M059J (cell line): ENCODE measurements around the gene TMEM190. TPM values are rescaled to one million over a fixed set of nuclear protein-coding genes. Genes with fewer than 3 reads are reported as not detected.
"Not testable (repeated sequence)": the region's sequence is repeated elsewhere in the genome, so short reads cannot be mapped to it uniquely, and the experiment has no call there.

Experiments used
- DNase-seq: peaks from one replicate; pipeline ENCODE4 v3.0.0-alpha.2; 2012; ENCODE audit warnings: low read depth
- total RNA-seq: library from RNA; depleted of rRNA; stranded (reverse); fragments of >200 nt; shearing (Covaris generic); gene quantifications from 2 replicates; pipeline ENCODE4 v1.2.3, GENCODE V29; 2014

The TMEM190 gene
- total RNA-seq, 1 experiment from 2014 or later: 0.22 TPM

DNA sequence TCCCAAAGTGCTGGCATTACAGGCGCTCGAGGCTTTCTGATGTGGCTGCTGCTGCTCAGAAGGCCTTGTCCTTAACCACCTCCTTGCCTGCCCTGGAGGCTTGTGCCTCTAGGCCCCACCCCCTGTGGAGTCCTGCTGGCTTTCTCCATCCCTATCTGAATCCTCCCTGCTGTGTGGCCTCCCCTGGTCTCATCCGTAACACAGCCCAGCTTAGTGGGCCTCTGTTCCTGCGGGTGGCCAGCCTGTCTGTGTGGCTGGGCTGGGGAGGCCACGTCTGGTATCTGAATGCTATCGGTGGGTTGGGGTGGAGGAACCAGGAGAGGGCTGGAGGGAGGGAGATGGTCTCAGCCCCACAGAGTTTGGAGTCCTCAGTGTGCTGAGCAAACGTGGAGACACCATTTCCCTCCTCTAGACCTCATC is 13.8 kb downstream of the TMEM190 start:
- DNase-seq: no peak

DNA sequence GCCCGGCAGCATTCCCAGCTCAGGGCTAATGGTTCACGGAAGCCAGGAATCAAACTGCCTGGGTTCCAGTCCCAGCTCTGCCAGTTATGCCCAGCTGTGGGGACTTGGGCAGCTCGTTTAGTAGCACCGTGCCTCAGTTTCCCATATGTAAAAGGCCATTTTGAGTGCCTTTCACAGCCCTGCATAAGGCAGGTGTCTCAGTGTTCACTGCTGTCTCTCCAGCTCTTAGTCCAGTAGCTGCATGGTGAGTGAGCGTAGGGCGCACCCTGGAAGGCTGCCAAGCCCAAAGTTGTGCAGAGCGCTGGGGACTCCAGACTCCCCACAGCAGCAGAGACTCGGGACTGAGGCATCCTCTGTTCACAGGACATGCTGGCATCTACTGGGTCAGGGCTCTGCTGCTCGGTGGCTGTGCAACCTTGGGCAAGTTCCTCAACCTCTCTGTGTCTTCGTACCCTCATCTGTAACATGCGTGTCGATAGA is 14.6 kb downstream of the TMEM190 start:
- DNase-seq: no peak

DNA sequence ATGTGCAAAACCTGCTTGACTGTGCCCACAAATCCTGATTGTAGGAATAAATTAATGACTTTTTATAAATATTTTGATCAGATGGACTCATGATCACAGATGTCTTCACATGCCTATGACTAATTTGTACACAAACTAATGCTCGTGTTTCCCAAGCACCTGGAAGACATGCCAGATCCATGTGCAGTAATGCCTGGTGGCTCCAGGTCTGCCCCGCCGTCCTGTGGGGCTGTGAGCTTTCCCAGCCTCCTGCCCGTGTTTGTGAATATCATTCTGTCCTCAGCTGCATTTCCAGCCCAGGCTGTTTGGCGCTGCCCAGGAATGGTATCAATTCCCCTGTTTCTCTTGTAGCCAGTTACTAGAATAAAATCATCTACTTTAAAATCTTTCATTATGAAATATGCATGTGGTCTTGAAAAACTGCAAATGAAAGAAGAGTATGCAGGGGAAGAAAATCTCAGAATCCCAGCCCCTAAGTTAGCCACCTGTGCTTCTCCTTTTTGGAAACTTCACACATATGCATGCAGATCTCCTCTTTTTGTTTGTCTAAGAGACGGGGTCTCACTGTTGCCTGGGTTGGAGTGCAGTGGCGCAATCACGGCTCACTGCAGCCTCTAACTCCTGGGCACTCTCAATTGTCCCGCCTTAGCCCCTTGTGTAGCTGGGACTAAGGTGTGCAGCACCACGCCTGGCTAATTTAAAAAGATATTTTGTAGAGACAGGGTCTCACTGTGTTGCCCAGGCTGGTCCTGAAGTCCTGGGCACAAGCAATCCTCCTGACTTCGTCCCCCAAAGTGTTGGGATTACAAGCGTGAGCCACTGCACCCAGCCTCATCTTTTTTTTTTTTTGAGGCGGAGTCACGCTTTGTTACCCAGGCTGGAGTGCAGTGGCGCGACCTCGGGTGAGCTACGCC is 15.3 kb downstream of the TMEM190 start:
- no peak for DNase-seq

DNA sequence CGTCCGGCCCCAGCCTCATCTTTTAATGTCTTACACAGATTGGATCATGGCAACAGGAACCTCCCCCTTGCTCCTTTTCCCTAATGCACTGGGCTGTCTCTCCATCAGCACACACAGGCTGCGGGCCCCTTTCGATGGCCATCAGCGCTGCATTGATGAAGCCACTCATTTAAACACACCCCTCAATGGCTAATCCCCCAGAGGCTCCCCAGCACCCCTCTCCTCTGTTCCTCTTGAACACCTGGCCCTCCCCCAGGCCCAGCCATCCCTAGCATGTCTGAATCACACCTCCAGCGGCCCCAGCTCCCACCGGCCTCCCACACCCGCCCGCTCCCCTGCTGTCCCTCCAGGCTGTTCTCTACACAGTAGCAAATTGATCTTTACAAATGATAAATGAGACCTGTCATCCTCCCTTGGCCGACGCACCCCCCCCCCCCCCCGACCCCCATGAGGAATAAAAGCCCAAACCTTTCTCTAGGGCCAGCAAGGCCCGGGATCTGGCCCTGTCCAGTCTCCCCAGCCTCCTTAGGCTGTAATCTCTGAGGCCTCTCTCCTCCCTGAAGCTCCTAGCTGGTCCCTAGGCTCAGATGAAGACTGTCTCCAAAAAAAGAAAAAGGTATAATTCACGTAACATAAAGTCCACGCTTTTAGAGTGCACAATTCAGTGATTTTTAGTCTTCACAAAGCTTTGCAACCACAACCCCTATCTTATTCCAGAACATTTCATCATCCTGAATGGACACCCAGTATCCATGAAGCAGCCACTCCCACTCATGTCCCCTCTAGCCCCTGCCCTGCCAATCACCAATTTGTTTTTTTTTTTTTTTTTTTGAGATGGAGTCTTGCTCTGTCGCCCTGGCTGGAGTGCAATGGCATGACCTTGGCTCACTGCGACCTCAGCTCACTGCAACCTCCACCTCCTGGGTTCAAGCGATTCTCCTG is 16.5 kb downstream of the TMEM190 start:
- DNase-seq: no peak

DNA sequence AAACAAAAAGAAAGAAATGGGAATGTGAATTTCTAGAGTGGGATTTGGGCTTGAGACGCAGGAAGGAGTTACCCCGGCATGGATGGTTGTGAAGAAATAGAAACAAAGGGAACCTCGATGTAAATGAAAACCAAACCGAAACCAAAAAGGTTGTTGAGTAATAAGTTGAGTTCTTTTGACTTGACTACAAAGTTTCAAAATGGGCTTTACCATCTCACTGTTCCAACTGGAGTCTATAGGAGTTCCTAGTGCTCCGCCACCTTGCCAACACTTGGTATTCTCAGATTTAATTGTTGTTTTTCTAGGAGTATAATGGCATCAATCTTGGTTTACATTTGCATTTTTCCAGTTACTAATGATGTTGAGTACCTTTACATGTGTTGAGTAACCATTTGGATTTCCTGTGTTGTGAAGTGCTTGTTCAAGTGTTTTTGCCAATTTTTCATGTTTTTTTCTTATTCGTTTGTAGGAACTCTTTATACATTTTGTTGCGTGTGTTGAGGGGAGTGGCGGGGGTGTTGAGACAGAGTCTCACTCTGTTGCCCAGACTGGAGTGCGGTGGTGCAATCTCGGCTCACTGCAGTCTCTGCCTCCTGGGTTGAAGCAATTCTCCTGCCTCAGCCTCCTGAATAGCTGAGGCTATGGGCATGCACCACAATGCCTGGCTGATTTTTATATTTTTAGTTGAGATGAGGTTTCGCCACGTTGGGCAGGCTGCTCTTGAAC is 21.7 kb downstream of the TMEM190 start:
- DNase-seq: no peak

DNA sequence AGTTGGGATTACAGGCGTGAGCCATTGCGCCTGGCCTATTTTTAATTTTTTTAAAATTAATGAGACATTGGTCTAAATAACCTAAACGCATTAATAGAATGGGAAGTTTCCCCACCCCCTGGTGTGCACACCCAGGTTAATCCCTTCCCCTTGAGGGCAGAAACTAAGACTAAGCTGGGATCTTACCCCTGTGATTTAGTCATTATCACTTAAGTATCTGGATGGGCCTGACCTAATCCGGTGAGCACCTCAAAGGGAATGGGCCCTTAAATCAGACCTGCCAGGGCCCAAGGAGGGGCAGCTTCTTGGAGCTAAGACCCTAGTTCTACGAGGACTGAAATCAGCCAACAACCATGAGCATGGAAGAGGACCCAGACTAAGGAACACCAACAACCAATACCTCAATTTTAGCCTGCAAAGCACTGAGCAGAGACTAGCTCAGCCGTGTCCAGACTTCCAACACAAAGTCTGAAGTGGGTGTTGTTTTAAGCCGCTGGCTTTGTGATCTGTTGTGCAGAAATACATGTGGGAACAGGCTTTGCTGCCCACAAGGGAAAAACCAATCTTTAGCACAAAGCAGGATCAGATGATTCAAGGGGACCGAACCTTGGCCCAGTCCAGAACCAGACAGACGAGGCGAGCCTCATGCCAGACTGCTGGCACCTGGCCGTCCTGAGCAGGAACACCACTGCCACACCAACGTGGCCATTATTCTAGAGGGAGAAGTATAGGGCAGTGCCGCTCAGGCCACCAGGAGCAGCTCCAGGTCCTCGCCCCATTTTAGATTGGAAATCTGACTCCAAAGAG is 23.9 kb downstream of the TMEM190 start:
- peak; percentile 27 for DNase-seq

DNA sequence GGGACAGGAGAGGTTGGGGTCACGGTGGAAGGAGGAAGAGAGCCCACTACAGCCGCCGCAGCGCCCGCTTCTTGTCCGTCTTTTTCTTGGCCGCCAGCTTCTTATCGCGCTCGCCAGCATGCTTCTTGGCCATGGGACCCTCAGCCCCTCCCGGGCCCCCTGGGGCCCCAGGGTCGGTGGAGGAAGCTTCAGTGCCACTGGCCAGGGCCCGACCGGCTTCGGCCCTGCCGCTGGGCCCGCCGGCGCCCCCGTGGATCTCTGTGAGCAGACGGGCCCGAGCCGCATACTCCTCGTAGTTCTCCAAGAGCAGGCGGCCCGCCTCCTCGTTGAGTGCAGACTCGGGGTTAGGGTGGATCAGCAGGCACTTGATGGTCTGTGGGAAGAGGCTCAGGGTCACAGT is 24.8 kb downstream of the TMEM190 start:
- DNase-seq: not testable (repeated sequence)

DNA sequence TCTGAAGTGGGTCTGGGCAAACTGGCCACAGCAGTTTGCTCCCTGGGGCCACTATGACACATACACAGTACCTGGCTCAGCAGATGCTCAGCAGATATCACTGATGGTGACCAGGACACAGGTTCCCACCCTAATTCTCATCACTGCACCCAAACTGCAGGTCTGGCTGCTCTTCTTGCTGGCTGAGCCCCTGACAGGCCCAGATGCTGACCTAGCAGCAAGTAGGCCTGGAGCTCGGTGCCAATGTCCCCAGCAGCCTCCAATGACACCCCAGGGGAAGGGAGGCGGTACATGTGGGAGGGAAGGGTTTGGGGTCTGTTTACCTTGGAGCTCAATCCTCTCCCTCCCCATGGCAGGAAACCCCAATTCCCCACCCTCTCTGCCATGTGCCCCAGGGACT is 25.9 kb downstream of the TMEM190 start:
- no peak for DNase-seq

DNA sequence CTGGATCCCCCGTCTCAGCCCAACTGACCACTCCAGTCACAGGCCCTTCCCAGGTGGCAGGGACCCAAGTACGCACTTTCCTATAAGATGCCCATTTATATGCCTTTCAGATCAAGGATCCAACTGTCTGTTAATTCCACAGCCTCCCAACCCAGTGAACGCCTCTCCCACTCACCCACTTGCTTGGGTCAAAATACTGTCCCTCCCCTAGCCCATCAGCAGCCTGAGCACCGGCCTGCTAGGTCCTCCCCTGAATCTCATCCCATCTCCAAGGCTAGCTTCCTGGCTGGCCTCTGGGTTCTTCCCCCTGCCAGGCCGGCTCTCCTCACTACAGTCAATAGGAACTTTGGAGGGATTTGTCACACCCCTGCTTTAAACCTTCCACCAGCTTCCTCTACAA is 29.0 kb downstream of the TMEM190 start:
- DNase-seq: no peak

DNA sequence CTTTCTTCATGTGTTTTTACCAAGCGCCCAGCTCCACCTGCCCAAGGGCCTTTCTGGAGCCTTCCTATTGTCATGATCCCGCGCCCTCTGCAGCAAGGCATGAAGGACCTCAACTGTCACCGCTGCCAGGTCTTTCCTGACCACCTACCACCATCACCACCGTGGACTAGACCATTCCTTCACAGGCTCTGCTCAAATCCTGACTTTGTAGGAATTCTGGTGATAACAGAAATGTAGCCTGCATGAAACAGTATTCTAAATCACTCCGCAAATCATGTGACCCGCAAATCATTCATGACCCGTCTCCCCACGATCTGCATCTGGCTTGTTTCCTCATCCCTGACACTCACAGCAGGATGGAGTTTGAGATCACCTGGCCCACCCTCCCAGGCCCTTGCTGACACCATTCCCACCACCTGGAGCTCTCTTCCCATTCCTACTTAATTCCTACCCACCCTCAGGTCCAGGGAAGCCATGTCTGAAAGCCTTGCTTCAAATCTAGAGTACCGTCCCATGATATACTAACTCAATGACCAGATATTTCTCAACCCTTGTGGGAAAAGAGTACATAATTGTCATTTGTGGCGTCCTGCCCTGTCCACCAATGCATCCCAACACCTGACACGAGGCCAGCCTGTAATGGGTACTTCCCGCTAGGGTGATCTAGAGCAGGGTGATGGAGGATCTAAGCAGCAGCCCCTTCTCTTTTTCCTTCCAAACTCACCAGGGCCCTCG is 29.6 kb downstream of the TMEM190 start:
- no peak for DNase-seq

DNA sequence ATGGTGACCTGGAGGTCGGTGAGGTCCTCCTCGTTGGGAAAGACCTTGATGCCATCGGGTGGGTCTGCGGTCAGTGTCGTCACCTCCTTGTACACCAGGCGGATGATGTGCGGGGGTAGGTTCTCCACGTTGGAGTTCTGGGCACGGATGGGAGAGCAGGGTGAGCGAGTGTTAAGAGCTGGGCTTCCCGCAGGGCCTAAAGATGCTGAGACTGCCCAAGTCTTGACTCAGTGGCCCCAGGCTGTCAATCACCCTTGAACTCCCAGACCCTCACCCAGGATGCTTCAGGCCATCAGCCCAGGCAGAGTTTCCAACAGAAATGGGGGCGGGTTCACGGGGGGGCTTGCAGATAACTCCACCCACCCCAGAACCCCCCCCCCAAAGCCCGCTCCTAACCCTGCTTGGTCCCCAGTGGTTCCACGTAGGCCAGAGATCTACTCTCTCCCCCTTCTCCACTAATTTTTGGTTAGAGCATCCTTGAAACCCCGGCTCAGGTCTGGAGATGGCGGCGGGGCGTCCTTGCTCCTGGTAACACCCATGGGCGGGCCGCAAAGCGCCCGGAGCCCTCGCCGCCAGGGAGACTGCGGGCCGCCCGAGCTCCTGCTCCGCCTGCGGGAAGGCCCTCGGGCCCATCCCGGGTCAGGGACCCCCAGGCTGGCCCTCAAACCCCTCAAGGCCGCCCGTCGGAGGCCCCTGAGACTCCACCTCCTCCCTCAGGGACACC is 30.4 kb downstream of the TMEM190 start:
- DNase-seq: peak; percentile 33

DNA sequence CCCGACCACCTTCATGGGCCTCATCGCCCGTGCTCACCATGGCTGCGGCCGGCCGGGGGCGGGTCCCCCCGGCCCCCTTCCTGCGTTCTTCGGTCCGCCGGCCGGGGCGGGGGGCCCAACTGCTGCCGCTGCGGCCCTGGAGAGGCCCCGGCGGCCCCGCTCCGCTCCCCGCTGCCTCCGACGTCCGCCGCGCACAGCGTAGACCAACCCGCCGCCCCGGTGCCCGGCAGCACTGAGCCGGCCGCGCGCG is 30.8 kb downstream of the TMEM190 start, which contains the start of gene UBE2S:
UBE2S (minus strand) TSS at position 239 of the 250 bp plus-strand sequence; CDS start at position 40, 199 bp downstream.
- not testable (repeated sequence) for DNase-seq

DNA sequence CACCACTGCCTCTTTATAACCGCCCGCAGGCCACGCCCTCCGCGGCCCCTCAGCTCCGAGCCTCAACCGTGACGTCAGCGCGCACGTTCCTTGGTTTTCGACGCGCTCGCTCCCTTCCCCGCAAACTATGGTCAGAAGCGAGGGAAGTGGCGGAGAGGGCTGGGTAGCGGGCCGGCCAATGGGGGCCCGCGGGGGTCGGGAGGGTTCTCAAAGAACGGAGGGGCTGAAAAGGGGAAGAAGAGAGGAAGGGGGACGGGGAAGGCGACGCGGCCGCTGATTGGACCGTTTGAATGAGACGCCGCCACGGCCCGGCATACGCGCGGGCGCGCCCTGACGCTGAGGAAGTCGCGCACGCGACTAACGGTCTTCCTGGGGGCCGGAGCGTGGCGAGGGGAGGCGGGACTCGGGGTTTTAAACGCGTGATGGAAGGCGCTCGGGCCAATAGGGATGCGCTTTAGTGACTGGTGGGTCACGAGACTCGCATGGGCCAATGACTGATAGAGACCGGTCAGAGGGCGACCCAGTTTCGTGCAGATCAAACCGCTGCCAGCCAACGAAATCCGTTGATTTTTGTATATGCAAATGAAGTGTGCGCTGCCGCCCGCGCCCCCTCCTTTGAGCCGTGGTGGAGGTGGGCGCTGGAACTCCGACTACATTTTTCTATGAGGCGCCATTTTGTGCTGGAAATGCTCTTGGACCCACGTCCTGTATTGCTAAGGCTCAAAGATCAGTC is 31.3 kb downstream of the TMEM190 start:
- DNase-seq: peak; percentile 99

DNA sequence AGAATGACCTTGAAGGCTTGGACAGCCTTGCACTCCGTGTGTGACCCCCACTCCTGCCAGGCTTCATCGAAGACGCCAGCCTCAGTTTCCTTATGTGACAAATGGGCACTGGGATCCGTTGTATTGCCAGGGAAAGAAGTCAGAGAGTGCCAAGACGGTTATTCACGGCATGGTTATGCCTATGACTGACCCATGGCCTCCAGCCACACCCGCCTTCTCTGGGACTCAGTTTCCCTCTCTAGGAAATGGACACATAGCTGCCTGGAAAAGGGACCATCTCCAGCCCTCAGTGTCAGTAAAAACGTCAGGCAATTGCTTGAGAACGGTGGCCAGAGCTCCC is 31.9 kb downstream of the TMEM190 start:
- DNase-seq: no peak

DNA sequence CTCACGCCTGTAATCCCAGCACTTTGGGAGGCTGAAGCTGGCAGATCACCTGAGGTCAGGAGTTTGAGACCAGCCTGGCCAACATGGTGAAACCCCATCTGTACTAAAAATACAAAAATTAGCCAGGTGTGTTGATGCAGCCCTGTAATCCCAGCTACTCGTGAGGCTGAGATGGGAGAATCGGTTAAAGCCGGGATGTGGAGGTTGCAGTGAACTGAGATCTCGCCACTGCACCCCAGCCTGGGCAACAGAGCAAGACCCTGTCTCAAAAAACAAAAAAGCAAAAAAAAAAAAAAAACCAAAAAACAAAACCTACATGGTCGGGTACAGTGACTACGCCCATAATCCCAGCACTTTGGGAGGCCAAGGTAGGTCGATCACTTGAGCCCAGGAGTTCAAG is 32.6 kb downstream of the TMEM190 start:
- DNase-seq: not testable (repeated sequence)

DNA sequence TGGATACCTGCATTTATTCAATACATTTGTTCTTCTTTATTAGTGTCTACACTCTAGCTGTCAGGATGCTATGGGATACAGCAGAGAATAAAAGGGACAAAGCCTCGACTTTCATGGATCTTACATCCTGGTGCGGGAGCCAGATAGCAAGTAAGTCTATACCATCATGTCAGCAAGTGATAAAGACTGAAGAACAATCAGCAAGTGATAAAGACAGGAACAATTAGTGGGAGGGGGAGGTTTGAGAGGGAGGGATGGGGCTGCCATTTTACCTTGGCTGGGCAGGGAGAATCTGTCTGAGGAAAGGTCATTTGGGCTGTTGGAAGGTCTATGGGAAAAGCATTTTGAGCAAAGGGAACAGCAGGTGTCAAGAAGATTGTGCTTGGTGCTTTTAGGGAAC is 33.5 kb downstream of the TMEM190 start:
- no peak for DNase-seq

DNA sequence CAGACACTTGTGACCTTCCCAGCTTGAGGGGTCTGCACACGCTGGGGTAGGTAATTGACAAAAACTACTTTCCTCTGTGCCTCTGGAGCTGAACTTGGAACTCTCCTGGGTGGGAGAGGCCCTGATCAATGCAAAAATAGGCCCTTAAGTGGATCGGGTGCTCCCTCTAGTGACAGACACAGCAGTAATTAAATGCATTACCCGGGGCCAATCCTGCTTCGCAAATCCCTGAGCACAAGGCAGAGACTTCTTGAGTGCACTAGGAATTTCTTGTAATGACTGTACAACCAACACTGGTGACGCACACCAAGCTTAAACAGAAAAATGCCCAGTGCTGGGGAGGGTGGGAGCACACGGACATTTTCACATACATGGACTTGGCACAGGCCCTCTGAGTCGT is 41.6 kb downstream of the TMEM190 start:
- peak; percentile 79 for DNase-seq

DNA sequence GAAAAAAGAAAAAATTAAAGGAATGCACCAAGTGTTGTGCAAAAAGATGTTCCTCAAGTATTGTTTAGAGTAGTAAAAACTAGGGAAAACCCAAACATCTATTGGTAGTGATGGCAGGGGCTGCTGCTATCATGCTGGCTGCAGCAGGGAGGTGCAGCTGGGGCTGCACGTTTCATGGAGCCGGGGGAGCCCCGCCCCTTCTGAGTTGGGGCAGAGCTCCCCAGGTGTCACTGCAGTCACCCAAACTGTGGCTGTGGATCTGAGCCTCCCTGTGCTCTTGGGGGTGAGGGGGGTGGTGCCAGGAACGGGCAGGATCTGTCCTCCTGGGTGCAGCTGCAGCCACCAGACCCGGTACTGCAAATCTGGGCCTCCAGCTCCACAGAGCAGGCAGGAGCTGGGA is 42.5 kb downstream of the TMEM190 start:
- no peak for DNase-seq

DNA sequence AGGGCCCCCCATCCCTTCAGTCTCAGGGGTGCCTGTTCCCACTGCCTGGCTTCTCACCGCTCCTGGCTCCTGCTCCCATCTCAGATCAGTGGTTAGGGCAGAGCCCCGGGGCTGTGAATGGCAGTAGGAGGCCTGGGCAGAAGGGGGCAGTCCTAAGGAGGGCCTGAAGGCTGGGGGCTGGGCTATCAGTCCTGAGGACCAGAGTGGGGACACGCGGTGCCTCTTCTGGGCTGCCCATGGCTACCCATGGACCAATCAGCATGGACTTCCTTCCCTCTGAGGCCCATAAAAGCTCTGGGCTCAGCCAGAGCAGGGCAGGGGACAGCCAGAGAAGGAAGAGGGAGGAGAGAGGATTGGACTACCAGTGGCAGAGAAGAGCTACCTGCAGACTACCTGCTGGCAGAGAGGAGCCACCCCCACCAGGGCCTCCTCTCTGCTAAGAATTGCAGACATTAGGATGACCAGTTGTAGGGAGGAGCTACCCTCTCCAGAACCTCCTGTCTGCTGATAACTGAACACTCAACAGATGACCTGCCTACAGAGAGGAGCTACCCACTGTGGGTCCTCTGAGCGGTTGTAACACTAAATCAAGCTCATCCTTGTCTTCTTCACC is 43.1 kb downstream of the TMEM190 start:
- DNase-seq: no peak
